Activated naive CD4-positive, alpha-beta T cell (primary cell): Measurements from ENCODE around the gene KCNK1.
"Not testable (repeated sequence)": the region's sequence is repeated elsewhere in the genome, so short reads cannot be mapped to it uniquely, and the experiment has no call there.

Experiments
- DNase-seq, 4 experiments: peaks; one replicate each; lab custom pipeline; 2025; lab: John Stamatoyannopoulos, UW

KCNK1 gene

GRCh38 chr1:233607252-233608119, 6.4 kb upstream of the KCNK1 start:
- no peak for DNase-seq

- DNase-seq: no peak
Measured at GRCh38 chr1:233608988-233609387, 4.9 kb upstream of the KCNK1 start.

DNA sequence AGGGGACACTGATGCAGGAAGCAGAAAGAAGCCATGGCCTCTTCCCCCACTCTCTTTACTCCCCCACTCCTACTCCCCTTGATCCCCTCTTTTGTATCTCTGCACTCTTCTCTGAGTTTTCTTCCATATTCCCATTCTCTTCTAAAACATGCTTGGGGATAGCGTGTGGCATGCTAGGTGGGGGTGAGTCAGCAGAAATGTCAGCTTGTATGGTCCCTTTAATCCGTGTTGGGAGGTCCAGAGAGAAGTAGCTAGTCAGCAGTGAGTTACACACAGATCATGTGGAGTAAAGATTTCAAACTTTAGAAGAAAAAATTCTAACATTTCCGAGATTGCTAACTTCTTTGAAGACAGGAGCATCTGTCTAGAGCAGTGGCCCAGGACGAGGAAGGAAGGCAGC, 4.0 kb upstream of the KCNK1 start:
- no peak for DNase-seq

- DNase-seq: no peak
Measured at GRCh38 chr1:233610628-233611027, 3.3 kb upstream of the KCNK1 start.

- DNase-seq: not testable (repeated sequence)
Measured at GRCh38 chr1:233611363-233611762, 2.5 kb upstream of the KCNK1 start.

DNA sequence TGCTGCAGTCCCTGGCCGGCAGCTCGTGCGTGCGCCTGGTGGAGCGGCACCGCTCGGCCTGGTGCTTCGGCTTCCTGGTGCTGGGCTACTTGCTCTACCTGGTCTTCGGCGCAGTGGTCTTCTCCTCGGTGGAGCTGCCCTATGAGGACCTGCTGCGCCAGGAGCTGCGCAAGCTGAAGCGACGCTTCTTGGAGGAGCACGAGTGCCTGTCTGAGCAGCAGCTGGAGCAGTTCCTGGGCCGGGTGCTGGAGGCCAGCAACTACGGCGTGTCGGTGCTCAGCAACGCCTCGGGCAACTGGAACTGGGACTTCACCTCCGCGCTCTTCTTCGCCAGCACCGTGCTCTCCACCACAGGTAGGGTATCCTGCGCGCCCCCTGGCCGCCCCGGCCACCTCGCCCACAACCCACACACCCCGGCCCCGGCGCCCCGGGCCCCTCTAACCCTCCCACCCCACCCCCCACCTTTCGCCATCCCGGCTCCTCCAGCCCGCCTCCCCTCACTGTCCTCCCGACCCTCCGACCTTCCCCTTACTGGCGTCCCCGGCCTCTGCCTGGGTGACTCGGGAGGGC, 352 bp downstream of the KCNK1 start:
- DNase-seq: no peak

DNA sequence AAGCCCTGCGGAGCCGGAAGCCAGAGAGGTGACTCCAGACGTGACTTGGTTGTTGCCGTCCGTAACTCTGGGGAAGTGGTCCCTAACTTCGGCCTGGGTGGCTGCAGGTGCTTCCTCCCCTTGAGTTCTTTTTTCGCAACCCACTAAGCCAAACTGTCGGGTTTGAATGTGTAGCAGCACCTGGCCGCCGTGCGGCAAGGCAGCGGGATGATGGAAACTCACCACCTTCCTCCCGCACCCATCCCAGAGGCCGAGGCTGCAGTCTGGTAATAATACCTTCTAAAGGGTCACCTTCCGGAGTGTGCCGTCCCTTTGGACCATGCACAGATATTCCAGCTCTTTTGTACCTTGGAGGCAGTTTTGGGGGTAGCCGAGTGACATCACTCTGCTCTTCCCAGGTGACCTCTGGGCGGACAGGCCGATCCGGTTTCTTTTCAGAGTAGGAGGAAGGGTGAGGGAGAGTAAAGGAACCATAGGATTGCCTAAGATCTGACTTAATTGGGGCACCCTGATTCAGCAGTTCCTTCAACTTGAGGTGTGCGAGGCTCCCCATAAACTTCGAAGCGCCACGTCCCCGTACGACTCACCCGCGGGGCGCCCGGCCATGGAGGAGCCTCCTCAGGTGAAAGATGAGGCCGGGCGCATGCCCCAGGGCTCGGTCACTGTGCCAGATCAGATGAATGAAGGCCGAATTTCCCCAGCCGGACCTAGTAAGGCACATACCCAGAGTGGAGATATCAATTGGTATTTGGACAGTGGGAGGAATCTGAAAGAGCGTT, 1.0 kb downstream of the KCNK1 start:
- no peak for DNase-seq

- DNase-seq: no peak
Measured at GRCh38 chr1:233615571-233615970, 1.7 kb downstream of the KCNK1 start.

DNA sequence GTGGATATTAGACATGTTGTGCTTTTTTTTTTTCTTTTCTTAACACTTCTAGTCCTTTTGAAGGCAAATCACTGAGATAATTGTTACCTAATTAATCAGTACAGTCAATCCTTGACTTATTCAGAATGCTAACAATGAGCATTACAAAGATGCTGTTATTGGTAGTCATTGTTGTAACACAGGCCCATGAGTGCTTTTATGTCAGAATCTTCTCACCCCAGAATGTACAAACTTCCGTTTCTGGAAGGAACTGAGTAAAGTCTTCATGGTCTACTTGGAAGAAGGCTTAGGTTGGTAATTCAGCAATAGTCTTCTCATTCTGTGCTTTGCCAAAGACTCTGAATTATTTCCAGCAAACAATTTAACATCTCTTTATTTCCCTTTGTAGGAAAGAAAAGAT, 3.1 kb downstream of the KCNK1 start:
- no peak for DNase-seq

- not testable (repeated sequence) for DNase-seq
Measured at GRCh38 chr1:233619414-233619813, 5.5 kb downstream of the KCNK1 start.

GRCh38 chr1:233620065-233620464, 6.2 kb downstream of the KCNK1 start:
- DNase-seq: no peak

GRCh38 chr1:233621923-233622322, 8.0 kb downstream of the KCNK1 start:
- DNase-seq: no peak

GRCh38 chr1:233624289-233624688, 10.4 kb downstream of the KCNK1 start:
- DNase-seq: no peak

DNA sequence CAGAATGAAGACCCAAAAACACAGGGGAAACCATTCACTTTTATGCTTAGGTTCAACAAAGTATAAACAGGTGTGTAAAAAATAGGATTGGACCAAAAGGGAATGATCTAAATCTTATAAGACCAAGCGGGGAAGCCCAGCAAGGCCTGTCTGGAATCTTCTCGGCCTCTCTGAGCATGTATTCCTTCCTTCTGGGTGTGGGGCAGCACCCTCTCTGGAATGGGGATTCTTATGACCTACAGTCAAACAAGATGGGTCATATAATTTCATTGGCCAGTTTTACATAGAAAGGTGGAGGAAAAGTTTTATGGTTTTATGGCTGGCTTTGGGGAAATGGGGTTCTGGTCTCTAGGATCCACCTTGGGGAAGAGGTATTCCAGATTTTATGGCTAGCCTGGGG, 11.2 kb downstream of the KCNK1 start:
- DNase-seq: no peak

DNA sequence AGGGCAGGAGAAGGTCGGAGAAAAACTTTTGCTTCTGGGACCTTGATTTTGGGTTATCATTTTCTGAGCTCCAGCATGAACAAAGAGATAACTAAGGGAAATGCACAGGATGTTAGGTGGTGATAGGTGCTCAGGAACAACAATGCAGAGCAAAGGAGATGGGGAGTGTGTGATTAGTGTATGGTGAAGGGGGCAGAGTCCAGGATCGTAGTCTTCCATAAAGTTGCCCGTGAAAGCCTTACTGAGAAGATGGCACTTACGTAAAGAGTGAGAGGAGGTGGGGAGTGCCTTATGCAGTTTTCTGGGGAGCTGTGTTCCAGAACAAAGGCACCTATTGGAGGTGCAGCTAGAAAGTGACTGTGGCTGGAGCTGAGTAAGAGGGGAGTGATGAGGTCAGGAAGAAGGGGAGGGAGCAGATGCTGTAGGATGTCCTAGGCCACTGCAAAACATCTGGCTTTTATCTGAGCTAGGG, 11.6 kb downstream of the KCNK1 start:
- no peak for DNase-seq

DNA sequence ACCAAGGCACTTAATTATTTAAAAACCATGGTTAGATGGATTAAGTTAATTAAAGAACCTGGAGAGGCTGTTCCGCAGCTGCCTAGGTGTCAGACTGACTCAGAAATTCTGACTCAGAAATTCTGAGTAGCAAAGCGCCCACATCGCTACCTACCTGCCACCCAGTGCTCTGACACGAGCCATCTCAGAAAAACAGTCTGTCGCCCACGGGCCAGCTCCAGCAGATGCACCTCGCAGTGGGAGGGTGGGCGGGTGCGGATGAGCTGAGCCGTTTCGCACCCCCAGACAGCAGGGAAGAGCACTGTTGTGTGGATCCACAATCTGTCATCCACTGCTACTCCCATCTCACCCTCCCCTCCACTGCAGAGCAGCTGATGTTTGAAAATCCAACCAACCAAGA, 13.5 kb downstream of the KCNK1 start:
- DNase-seq: no peak

DNA sequence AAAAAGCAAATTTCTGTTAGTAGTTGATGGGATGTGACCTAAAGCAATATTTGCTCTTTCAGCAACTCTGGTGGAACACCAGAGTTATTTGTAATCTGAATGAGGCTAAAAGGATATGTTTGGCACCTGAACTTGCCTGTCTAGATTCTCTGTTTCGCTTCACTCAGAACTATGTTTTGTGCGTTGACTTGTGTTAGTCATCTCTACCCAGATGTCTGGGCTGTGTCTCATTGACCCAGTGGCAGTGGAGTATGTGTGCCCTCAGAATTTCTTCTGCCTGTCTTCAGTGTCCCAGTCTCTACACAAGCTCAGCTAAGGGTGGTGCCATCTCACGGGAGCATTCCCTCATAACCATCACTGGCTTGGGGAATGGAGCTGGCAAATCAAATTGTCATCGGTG, 13.9 kb downstream of the KCNK1 start:
- DNase-seq: no peak

- no peak for DNase-seq
Measured at GRCh38 chr1:233629305-233629935, 15.5 kb downstream of the KCNK1 start.

- DNase-seq: no peak
Measured at GRCh38 chr1:233631810-233632405, 18.0 kb downstream of the KCNK1 start.

DNA sequence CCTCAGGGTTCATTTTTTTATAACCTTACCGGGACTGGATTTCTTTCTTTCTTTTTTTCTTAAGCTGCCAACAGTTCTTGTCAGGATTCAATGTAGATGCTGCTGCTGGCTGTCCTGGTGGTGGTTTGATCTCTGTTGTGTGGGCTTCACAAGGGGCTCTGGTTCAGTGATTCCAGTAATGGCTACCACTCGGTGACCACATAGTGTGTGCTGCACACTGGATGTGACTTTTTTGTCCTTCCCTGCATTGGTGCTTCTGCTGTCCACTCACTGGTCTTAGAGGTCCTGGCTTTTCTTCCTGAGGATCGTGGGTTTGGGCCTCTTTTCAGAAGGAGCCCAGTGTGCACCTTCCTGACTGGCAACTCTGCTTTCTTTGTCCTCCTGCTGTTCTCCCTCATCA, 18.5 kb downstream of the KCNK1 start:
- DNase-seq: no peak

- DNase-seq: no peak
Measured at GRCh38 chr1:233635765-233636502, 22.0 kb downstream of the KCNK1 start.
